Stimulated activated naive CD8-positive, alpha-beta T cell treated with anti-CD3 and anti-CD28 coated beads, Interleukin-15, Interleukin-2, amounts not matched to agents 100 ng/mL and 50 ng/mL, for 24 hours (primary cell): Measurements from ENCODE around the gene SPINT2.

Experiments used
- H3K27ac Mint-ChIP-seq: one replicate; pipeline ENCODE4 v1.8.0; 2021; ENCODE audit warnings: mild to moderate bottlenecking, mixed read lengths
- H3K27me3 Mint-ChIP-seq: one replicate; pipeline ENCODE4 v1.8.0; 2021; ENCODE audit warnings: mixed read lengths
- H3K36me3 Mint-ChIP-seq: one replicate; pipeline ENCODE4 v1.8.0; 2021; ENCODE audit warnings: low read depth, mixed read lengths
- H3K4me1 Mint-ChIP-seq: one replicate; pipeline ENCODE4 v1.8.0; 2021; ENCODE audit warnings: low read depth, mixed read lengths
- H3K4me3 Mint-ChIP-seq: one replicate; pipeline ENCODE4 v1.8.0; 2021; ENCODE audit warnings: mild to moderate bottlenecking, mixed read lengths
- H3K9me3 Mint-ChIP-seq: one replicate; pipeline ENCODE4 v1.8.0; 2021; ENCODE audit warnings: mixed read lengths

The SPINT2 gene

GRCh38 chr19:38309615-38310278, 45.4 kb downstream of the SPINT2 start:
- H3K27ac Mint-ChIP-seq, result no peak overlapping the region
- H3K4me3 Mint-ChIP-seq, result no peak overlapping the region
- peaks cover 13% of the 10 kb centered on the region for H3K4me1 Mint-ChIP-seq
- H3K36me3 Mint-ChIP-seq, result peaks cover 14% of the 10 kb centered on the region
- no peaks in the 10 kb centered on the region for H3K9me3 Mint-ChIP-seq
- H3K27me3 Mint-ChIP-seq, result no peaks in the 10 kb centered on the region

- Mint-ChIP-seq H3K27me3 (no peaks in the 10 kb centered on the region), H3K4me1 (peaks cover 18% of the 10 kb centered on the region), H3K4me3 (no peak overlapping the region), H3K9me3 (no peaks in the 10 kb centered on the region), H3K27ac (no peak overlapping the region), H3K36me3 (peaks cover 14% of the 10 kb centered on the region)
These were observed 45.9 kb downstream of the SPINT2 start for GRCh38 chr19:38310279-38310670.

GRCh38 chr19:38310986-38311385, 46.6 kb downstream of the SPINT2 start:
- Mint-ChIP-seq H3K4me3 (no peak overlapping the region), H3K9me3 (no peaks in the 10 kb centered on the region), H3K27ac (no peak overlapping the region), H3K27me3 (no peaks in the 10 kb centered on the region), H3K4me1 (peaks cover 19% of the 10 kb centered on the region), H3K36me3 (peaks cover 14% of the 10 kb centered on the region)

GRCh38 chr19:38315657-38316476, 51.5 kb downstream of the SPINT2 start, which contains the start of gene YIF1B:
YIF1B (minus strand) TSS chr19:38315947; CDS start chr19:38315917, 30 bp downstream.
- no peaks in the 10 kb centered on the region for H3K36me3 Mint-ChIP-seq
- no peaks in the 10 kb centered on the region for H3K27me3 Mint-ChIP-seq
- no peaks in the 10 kb centered on the region for H3K9me3 Mint-ChIP-seq
- H3K4me1 Mint-ChIP-seq, result peaks cover 52% of the 10 kb centered on the region
- peak within 1 kb of the TSS; percentile 96 for H3K27ac Mint-ChIP-seq
- H3K4me3 Mint-ChIP-seq, result peak within 1 kb of the TSS; percentile 96

GRCh38 chr19:38316477-38317067, 52.2 kb downstream of the SPINT2 start:
- H3K4me3 Mint-ChIP-seq, result peak overlapping the region; percentile 96
- H3K27ac Mint-ChIP-seq, result peak overlapping the region; percentile 84
- peaks cover 59% of the 10 kb centered on the region for H3K4me1 Mint-ChIP-seq
- H3K27me3 Mint-ChIP-seq, result no peaks in the 10 kb centered on the region
- H3K36me3 Mint-ChIP-seq, result no peaks in the 10 kb centered on the region
- H3K9me3 Mint-ChIP-seq, result no peaks in the 10 kb centered on the region

GRCh38 chr19:38317104-38317612, 52.8 kb downstream of the SPINT2 start:
- Mint-ChIP-seq H3K4me3 (peak overlapping the region; percentile 96), H3K36me3 (peaks cover 3% of the 10 kb centered on the region), H3K4me1 (peaks cover 65% of the 10 kb centered on the region), H3K27ac (peak overlapping the region; percentile 84), H3K9me3 (no peaks in the 10 kb centered on the region), H3K27me3 (no peaks in the 10 kb centered on the region)

- Mint-ChIP-seq H3K27me3 (no peaks in the 10 kb centered on the region), H3K4me1 (peaks cover 59% of the 10 kb centered on the region), H3K4me3 (peak overlapping the region; percentile 82), H3K27ac (no peak overlapping the region), H3K9me3 (no peaks in the 10 kb centered on the region), H3K36me3 (peaks cover 4% of the 10 kb centered on the region)
These were observed 54.3 kb downstream of the SPINT2 start for GRCh38 chr19:38318660-38319059.

GRCh38 chr19:38319421-38320258, 55.3 kb downstream of the SPINT2 start, which contains the start of gene KCNK6:
KCNK6 (plus strand) TSS chr19:38319845; CDS start chr19:38319951, 106 bp downstream.
- Mint-ChIP-seq H3K9me3 (no peaks in the 10 kb centered on the region), H3K4me3 (peak within 1 kb of the TSS; percentile 82), H3K4me1 (peaks cover 54% of the 10 kb centered on the region), H3K36me3 (peaks cover 4% of the 10 kb centered on the region), H3K27me3 (no peaks in the 10 kb centered on the region), H3K27ac (peak within 1 kb of the TSS; percentile 55)

- H3K27ac Mint-ChIP-seq, result no peak overlapping the region
- H3K4me1 Mint-ChIP-seq, result peaks cover 47% of the 10 kb centered on the region
- peak overlapping the region; percentile 82 for H3K4me3 Mint-ChIP-seq
- H3K36me3 Mint-ChIP-seq, result peaks cover 8% of the 10 kb centered on the region
- no peaks in the 10 kb centered on the region for H3K27me3 Mint-ChIP-seq
- no peaks in the 10 kb centered on the region for H3K9me3 Mint-ChIP-seq
These were observed 56.6 kb downstream of the SPINT2 start for GRCh38 chr19:38320969-38321339.

GRCh38 chr19:38321646-38322196, 57.3 kb downstream of the SPINT2 start:
- H3K27ac Mint-ChIP-seq, result no peak overlapping the region
- H3K4me1 Mint-ChIP-seq, result peaks cover 40% of the 10 kb centered on the region
- H3K36me3 Mint-ChIP-seq, result peaks cover 8% of the 10 kb centered on the region
- no peaks in the 10 kb centered on the region for H3K27me3 Mint-ChIP-seq
- no peak overlapping the region for H3K4me3 Mint-ChIP-seq
- H3K9me3 Mint-ChIP-seq, result no peaks in the 10 kb centered on the region

- H3K4me3 Mint-ChIP-seq, result no peak overlapping the region
- no peak overlapping the region for H3K27ac Mint-ChIP-seq
- H3K36me3 Mint-ChIP-seq, result peaks cover 13% of the 10 kb centered on the region
These were observed 58.9 kb downstream of the SPINT2 start for GRCh38 chr19:38323291-38323690.

GRCh38 chr19:38324431-38324830, 60.1 kb downstream of the SPINT2 start:
- no peak overlapping the region for H3K4me3 Mint-ChIP-seq

More at GRCh38 chr19:38323291-38323690, 58.9 kb downstream of the SPINT2 start:
- Mint-ChIP-seq H3K4me1 (peaks cover 28% of the 10 kb centered on the region), H3K9me3 (no peaks in the 10 kb centered on the region), H3K27me3 (no peaks in the 10 kb centered on the region)

GRCh38 chr19:38326591-38326990, 62.2 kb downstream of the SPINT2 start:
- Mint-ChIP-seq H3K9me3 (no peaks in the 10 kb centered on the region), H3K4me3 (no peak overlapping the region), H3K27me3 (no peaks in the 10 kb centered on the region), H3K4me1 (peaks cover 7% of the 10 kb centered on the region), H3K27ac (no peak overlapping the region), H3K36me3 (peaks cover 22% of the 10 kb centered on the region)

More at GRCh38 chr19:38324431-38324830, 60.1 kb downstream of the SPINT2 start:
- no peak overlapping the region for H3K27ac Mint-ChIP-seq
- H3K4me1 Mint-ChIP-seq, result peaks cover 19% of the 10 kb centered on the region
- H3K36me3 Mint-ChIP-seq, result peaks cover 18% of the 10 kb centered on the region
- no peaks in the 10 kb centered on the region for H3K27me3 Mint-ChIP-seq
- H3K9me3 Mint-ChIP-seq, result no peaks in the 10 kb centered on the region

GRCh38 chr19:38329651-38330050, 65.3 kb downstream of the SPINT2 start:
- Mint-ChIP-seq H3K36me3 (peaks cover 17% of the 10 kb centered on the region), H3K27me3 (no peaks in the 10 kb centered on the region), H3K4me3 (no peak overlapping the region), H3K9me3 (no peaks in the 10 kb centered on the region), H3K27ac (no peak overlapping the region), H3K4me1 (no peaks in the 10 kb centered on the region)
